ENCODE results near the gene ARNT2.

Gene ARNT2

DNA sequence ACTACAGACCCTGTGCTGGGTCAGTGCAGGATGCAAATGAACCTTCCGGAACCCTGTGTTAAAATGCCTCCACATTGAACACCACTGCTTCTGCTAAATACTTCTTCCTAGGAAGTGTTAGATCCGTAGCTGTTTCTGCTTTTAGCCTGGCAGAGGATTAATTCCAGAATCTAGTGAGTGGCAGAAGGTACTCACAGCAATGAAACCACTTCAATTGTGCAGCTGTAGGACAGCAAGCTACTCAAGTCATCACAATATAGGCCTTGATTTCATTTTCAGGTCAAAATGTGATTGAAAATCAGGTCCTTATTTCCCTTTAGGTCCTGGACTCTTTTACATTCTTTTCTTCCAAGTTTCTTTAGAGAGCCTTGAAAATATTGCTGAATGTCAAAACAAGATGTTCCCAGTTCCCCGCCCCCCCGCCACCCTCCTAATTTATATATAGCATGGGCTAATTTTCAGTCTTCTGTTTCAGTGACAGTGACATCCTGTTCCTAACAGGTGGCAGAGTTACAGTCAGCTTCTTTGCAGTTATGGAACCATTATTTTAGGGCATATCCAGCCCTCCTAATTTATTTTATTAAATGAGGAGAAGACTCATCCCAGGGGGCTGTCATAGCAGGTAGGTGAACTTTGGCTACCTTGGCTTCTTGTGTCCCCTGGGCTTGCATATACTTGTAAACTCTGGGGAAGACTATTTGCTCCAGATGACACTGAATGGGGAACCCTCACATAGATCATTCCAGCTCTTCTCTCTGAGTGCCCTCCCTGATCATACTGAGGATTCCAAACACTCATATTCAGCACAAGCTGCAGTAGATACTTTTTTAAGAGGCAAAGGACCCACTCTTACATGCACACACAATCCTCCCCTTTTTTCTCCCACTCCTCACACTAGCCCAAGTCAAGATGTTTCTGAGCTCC, 28.0 kb upstream of the ARNT2 start:
- Histone ChIP-seq H3K23ac (ENCODE audit: low read length) (no peak overlapping the region), H3K4me1 (ENCODE audit: control insufficient read depth, low read depth, low read length) (no peaks in the 10 kb centered on the region), H2AK5ac (ENCODE audit: low read length) (no peak overlapping the region), H3K27me3 (ENCODE audit: insufficient read depth, low read length, poor library complexity) (no peaks in the 10 kb centered on the region), H2BK5ac (ENCODE audit: low read length) (no peak overlapping the region), H3K79me1 (ENCODE audit: low read length) (no peaks in the 10 kb centered on the region), H3K79me2 (ENCODE audit: control insufficient read depth, insufficient read depth, low read length) (no peaks in the 10 kb centered on the region), H3K18ac (ENCODE audit: low read length) (no peak overlapping the region), H3K9ac (ENCODE audit: low read length) (no peak overlapping the region), H3K36me3 (ENCODE audit: control insufficient read depth, insufficient read depth, low read length) (no peaks in the 10 kb centered on the region), H3K4me3 (ENCODE audit: low read length) (no peak overlapping the region), H2BK15ac (replicated peaks; ENCODE audit: low read depth) (no peak overlapping the region), H3K27ac (ENCODE audit: low read depth, low read length) (no peak overlapping the region), H4K8ac (ENCODE audit: low read depth, low read length) (no peak overlapping the region), H3K4me2 (ENCODE audit: low read length) (no peak overlapping the region), H2BK120ac (ENCODE audit: low read depth, low read length) (no peak overlapping the region), H4K5ac (ENCODE audit: low read length) (no peak overlapping the region), H3K56ac (ENCODE audit: low read length) (no peak overlapping the region), H3K4ac (ENCODE audit: low read depth, low read length) (no peak overlapping the region)
- no CpG with 5 or more reads among the region's 4 CpGs for WGBS (ENCODE audit: extremely low coverage, insufficient coverage, low lambda C conversion rate)
- no peak for DNase-seq

DNA sequence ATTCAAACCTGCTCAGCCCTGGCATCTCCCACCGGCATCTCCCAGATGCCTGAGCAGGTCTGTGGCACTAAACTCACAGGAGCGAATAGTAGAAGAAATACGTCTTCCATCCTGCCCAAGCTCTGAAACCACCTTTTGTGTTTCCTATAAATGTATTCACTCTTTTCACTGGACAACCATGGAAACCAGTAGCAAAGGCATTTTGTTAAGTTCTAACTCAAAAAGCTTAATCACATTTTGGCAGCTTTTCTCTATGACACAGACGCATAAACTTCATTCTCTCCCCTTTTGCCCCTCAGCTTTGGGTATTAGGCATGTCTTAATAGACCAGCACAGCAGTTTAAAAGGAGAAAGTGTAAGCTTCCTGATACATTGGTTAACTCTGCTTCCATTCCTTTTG, 24.5 kb upstream of the ARNT2 start:
- Histone ChIP-seq H2BK5ac (ENCODE audit: low read length) (no peak overlapping the region), H3K27ac (ENCODE audit: low read depth, low read length) (no peak overlapping the region)

GRCh38 chr15:80380154-80380553, 24.0 kb upstream of the ARNT2 start:
- Histone ChIP-seq H4K5ac (ENCODE audit: low read length) (no peak overlapping the region), H3K27ac (ENCODE audit: low read depth, low read length) (no peak overlapping the region), H3K4me2 (ENCODE audit: low read length) (no peak overlapping the region), H3K4me1 (ENCODE audit: control insufficient read depth, low read depth, low read length) (no peaks in the 10 kb centered on the region), H3K27me3 (ENCODE audit: insufficient read depth, low read length, poor library complexity) (no peaks in the 10 kb centered on the region), H3K23ac (ENCODE audit: low read length) (no peak overlapping the region), H2BK15ac (replicated peaks; ENCODE audit: low read depth) (no peak overlapping the region), H2BK120ac (ENCODE audit: low read depth, low read length) (no peak overlapping the region), H3K79me2 (ENCODE audit: control insufficient read depth, insufficient read depth, low read length) (no peaks in the 10 kb centered on the region), H3K4ac (ENCODE audit: low read depth, low read length) (no peak overlapping the region), H2BK5ac (ENCODE audit: low read length) (no peak overlapping the region), H3K56ac (ENCODE audit: low read length) (no peak overlapping the region), H3K36me3 (ENCODE audit: control insufficient read depth, insufficient read depth, low read length) (no peaks in the 10 kb centered on the region), H3K9ac (ENCODE audit: low read length) (no peak overlapping the region), H2AK5ac (ENCODE audit: low read length) (no peak overlapping the region), H3K79me1 (ENCODE audit: low read length) (no peaks in the 10 kb centered on the region), H3K4me3 (ENCODE audit: low read length) (no peak overlapping the region), H3K18ac (ENCODE audit: low read length) (no peak overlapping the region), H4K8ac (ENCODE audit: low read depth, low read length) (no peak overlapping the region)
- WGBS (ENCODE audit: extremely low coverage, insufficient coverage, low lambda C conversion rate): no CpG with 5 or more reads among the region's 3 CpGs
- DNase-seq: no peak

More for the DNA sequence above, 24.5 kb upstream of the ARNT2 start:
- no peaks in the 10 kb centered on the region for H3K36me3 ChIP-seq (ENCODE audit: control insufficient read depth, insufficient read depth, low read length)
- no peak overlapping the region for H3K18ac ChIP-seq (ENCODE audit: low read length)
- no peak overlapping the region for H4K5ac ChIP-seq (ENCODE audit: low read length)
- H3K79me1 ChIP-seq (ENCODE audit: low read length): no peaks in the 10 kb centered on the region
- H2AK5ac ChIP-seq (ENCODE audit: low read length): no peak overlapping the region
- H3K27me3 ChIP-seq (ENCODE audit: insufficient read depth, low read length, poor library complexity): no peaks in the 10 kb centered on the region
- no peak overlapping the region for H2BK15ac ChIP-seq (replicated peaks; ENCODE audit: low read depth)
- H4K8ac ChIP-seq (ENCODE audit: low read depth, low read length): no peak overlapping the region
- WGBS (ENCODE audit: extremely low coverage, insufficient coverage, low lambda C conversion rate): no CpG with 5 or more reads among the region's 4 CpGs
- H3K4me2 ChIP-seq (ENCODE audit: low read length): no peak overlapping the region
- H3K23ac ChIP-seq (ENCODE audit: low read length): no peak overlapping the region
- H3K56ac ChIP-seq (ENCODE audit: low read length): no peak overlapping the region
- H3K4me3 ChIP-seq (ENCODE audit: low read length): no peak overlapping the region
- no peak overlapping the region for H2BK120ac ChIP-seq (ENCODE audit: low read depth, low read length)
- H3K79me2 ChIP-seq (ENCODE audit: control insufficient read depth, insufficient read depth, low read length): no peaks in the 10 kb centered on the region
- DNase-seq: no peak
- H3K4ac ChIP-seq (ENCODE audit: low read depth, low read length): no peak overlapping the region
- H3K9ac ChIP-seq (ENCODE audit: low read length): no peak overlapping the region
- H3K4me1 ChIP-seq (ENCODE audit: control insufficient read depth, low read depth, low read length): no peaks in the 10 kb centered on the region

GRCh38 chr15:80382285-80382684, 21.9 kb upstream of the ARNT2 start:
- H3K36me3 ChIP-seq (ENCODE audit: control insufficient read depth, insufficient read depth, low read length): no peaks in the 10 kb centered on the region
- no peak overlapping the region for H3K18ac ChIP-seq (ENCODE audit: low read length)
- H2BK120ac ChIP-seq (ENCODE audit: low read depth, low read length): no peak overlapping the region
- H3K4me1 ChIP-seq (ENCODE audit: control insufficient read depth, low read depth, low read length): no peaks in the 10 kb centered on the region
- H3K79me1 ChIP-seq (ENCODE audit: low read length): no peaks in the 10 kb centered on the region
- no peak overlapping the region for H3K4ac ChIP-seq (ENCODE audit: low read depth, low read length)
- no peaks in the 10 kb centered on the region for H3K79me2 ChIP-seq (ENCODE audit: control insufficient read depth, insufficient read depth, low read length)
- H3K23ac ChIP-seq (ENCODE audit: low read length): no peak overlapping the region
- no peak overlapping the region for H4K5ac ChIP-seq (ENCODE audit: low read length)
- no peak overlapping the region for H3K4me2 ChIP-seq (ENCODE audit: low read length)
- DNase-seq: no peak
- no peak overlapping the region for H3K27ac ChIP-seq (ENCODE audit: low read depth, low read length)
- H3K9ac ChIP-seq (ENCODE audit: low read length): no peak overlapping the region
- H2BK15ac ChIP-seq (replicated peaks; ENCODE audit: low read depth): no peak overlapping the region
- WGBS (ENCODE audit: extremely low coverage, insufficient coverage, low lambda C conversion rate): no CpG with 5 or more reads among the region's 3 CpGs
- H3K27me3 ChIP-seq (ENCODE audit: insufficient read depth, low read length, poor library complexity): no peaks in the 10 kb centered on the region
- H2AK5ac ChIP-seq (ENCODE audit: low read length): no peak overlapping the region
- H3K4me3 ChIP-seq (ENCODE audit: low read length): no peak overlapping the region
- no peak overlapping the region for H2BK5ac ChIP-seq (ENCODE audit: low read length)
- H3K56ac ChIP-seq (ENCODE audit: low read length): no peak overlapping the region
- no peak overlapping the region for H4K8ac ChIP-seq (ENCODE audit: low read depth, low read length)

GRCh38 chr15:80384432-80384831, 19.8 kb upstream of the ARNT2 start:
- Histone ChIP-seq H3K4me1 (ENCODE audit: control insufficient read depth, low read depth, low read length) (no peaks in the 10 kb centered on the region), H2BK120ac (ENCODE audit: low read depth, low read length) (no peak overlapping the region), H3K56ac (ENCODE audit: low read length) (no peak overlapping the region), H3K23ac (ENCODE audit: low read length) (no peak overlapping the region), H3K36me3 (ENCODE audit: control insufficient read depth, insufficient read depth, low read length) (no peaks in the 10 kb centered on the region), H2BK5ac (ENCODE audit: low read length) (no peak overlapping the region), H3K79me2 (ENCODE audit: control insufficient read depth, insufficient read depth, low read length) (no peaks in the 10 kb centered on the region), H3K4me3 (ENCODE audit: low read length) (no peak overlapping the region), H3K4me2 (ENCODE audit: low read length) (no peak overlapping the region), H3K27ac (ENCODE audit: low read depth, low read length) (no peak overlapping the region), H3K18ac (ENCODE audit: low read length) (no peak overlapping the region), H3K27me3 (ENCODE audit: insufficient read depth, low read length, poor library complexity) (no peaks in the 10 kb centered on the region), H3K79me1 (ENCODE audit: low read length) (no peaks in the 10 kb centered on the region), H4K8ac (ENCODE audit: low read depth, low read length) (no peak overlapping the region), H2AK5ac (ENCODE audit: low read length) (no peak overlapping the region), H4K5ac (ENCODE audit: low read length) (no peak overlapping the region), H3K9ac (ENCODE audit: low read length) (no peak overlapping the region), H2BK15ac (replicated peaks; ENCODE audit: low read depth) (no peak overlapping the region), H3K4ac (ENCODE audit: low read depth, low read length) (no peak overlapping the region)
- WGBS (ENCODE audit: extremely low coverage, insufficient coverage, low lambda C conversion rate): no CpG with 5 or more reads among the region's 3 CpGs
- DNase-seq: no peak

GRCh38 chr15:80386151-80386550, 18.0 kb upstream of the ARNT2 start:
- no peak overlapping the region for H4K5ac ChIP-seq (ENCODE audit: low read length)
- no peak overlapping the region for H3K56ac ChIP-seq (ENCODE audit: low read length)
- H3K4me1 ChIP-seq (ENCODE audit: control insufficient read depth, low read depth, low read length): no peaks in the 10 kb centered on the region
- no peak overlapping the region for H4K8ac ChIP-seq (ENCODE audit: low read depth, low read length)
- H2BK5ac ChIP-seq (ENCODE audit: low read length): no peak overlapping the region
- no peak overlapping the region for H3K4me2 ChIP-seq (ENCODE audit: low read length)
- no peaks in the 10 kb centered on the region for H3K27me3 ChIP-seq (ENCODE audit: insufficient read depth, low read length, poor library complexity)
- H3K4ac ChIP-seq (ENCODE audit: low read depth, low read length): no peak overlapping the region
- H3K9ac ChIP-seq (ENCODE audit: low read length): no peak overlapping the region
- no peaks in the 10 kb centered on the region for H3K36me3 ChIP-seq (ENCODE audit: control insufficient read depth, insufficient read depth, low read length)
- no peak for DNase-seq
- H3K4me3 ChIP-seq (ENCODE audit: low read length): no peak overlapping the region
- no peak overlapping the region for H3K27ac ChIP-seq (ENCODE audit: low read depth, low read length)
- H3K79me1 ChIP-seq (ENCODE audit: low read length): no peaks in the 10 kb centered on the region
- H3K79me2 ChIP-seq (ENCODE audit: control insufficient read depth, insufficient read depth, low read length): no peaks in the 10 kb centered on the region
- no peak overlapping the region for H3K23ac ChIP-seq (ENCODE audit: low read length)
- WGBS (ENCODE audit: extremely low coverage, insufficient coverage, low lambda C conversion rate): no CpG with 5 or more reads among the region's 1 CpG
- H3K18ac ChIP-seq (ENCODE audit: low read length): no peak overlapping the region
- no peak overlapping the region for H2AK5ac ChIP-seq (ENCODE audit: low read length)
- no peak overlapping the region for H2BK120ac ChIP-seq (ENCODE audit: low read depth, low read length)
- H2BK15ac ChIP-seq (replicated peaks; ENCODE audit: low read depth): no peak overlapping the region
